ENCODE data around the gene CABCOCO1.

CABCOCO1 gene

DNA sequence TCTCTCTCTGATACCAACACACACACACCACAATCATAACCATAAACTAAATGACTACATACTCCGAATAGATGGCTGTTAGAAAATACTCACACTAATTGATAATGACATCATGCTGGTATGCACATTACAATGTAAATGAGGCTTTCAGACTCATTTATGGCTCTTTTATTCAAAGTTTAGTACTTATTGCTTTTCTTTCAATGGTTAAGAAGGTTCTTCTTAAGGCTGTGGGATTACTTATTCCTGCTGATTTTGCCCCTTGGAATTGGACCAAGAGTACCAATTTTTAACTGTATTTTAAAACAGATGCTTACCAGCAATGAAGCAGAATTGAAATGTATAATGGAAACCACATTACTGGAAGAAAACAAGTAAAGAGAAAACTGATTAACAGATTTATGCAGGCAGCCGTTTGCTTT lies 20.6 kb upstream of the CABCOCO1 start:
- Histone ChIP-seq H3K36me3 (ENCODE audit: insufficient read depth, insufficient read length, low read length) (no peaks in the 10 kb centered on the region), H3K4me1 (ENCODE audit: insufficient read depth, insufficient read length) (no peaks in the 10 kb centered on the region), H3K9me3 (ENCODE audit: insufficient read depth, low read length) (no peaks in the 10 kb centered on the region), H3K4me3 (ENCODE audit: insufficient read length, low read depth) (no peak overlapping the region), H3K27me3 (ENCODE audit: insufficient read depth, insufficient read length) (no peaks in the 10 kb centered on the region), H3K9ac (ENCODE audit: insufficient read length, low read depth) (no peak overlapping the region)
- DNase-seq (ENCODE audit: low read depth, low spot score): no peak
- TF ChIP-seq YY1 (IDR thresholded peaks at IDR 0.05; ENCODE audit: insufficient read depth, insufficient read length): no peak
- TF ChIP-seq ZNF274 (IDR thresholded peaks at IDR 0.05; ENCODE audit: low read depth, low read length): no peak
- TF ChIP-seq SUZ12 (IDR thresholded peaks at IDR 0.05; ENCODE audit: extremely low read depth, insufficient read depth, insufficient read length): no peak

DNA sequence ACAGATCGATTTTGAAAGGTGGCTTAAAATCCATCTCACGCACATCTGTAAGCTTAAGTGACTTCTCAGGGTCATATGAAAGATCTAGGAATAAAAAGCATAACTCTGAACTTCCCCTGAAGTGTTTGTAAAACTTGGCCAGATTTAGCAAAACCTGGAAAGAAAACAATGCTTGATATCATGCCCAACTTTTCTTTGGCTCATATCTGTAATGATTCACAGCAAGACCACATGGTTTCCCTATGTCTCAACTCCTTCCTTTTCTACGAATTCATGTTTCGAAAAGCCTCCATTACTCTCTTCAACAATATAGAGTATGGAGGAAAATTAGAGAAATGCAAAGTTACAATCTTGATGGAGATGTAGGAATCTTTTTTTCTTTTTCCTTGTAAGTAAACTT lies 20.1 kb upstream of the CABCOCO1 start:
- no peak for TF ChIP-seq ZNF274 (IDR thresholded peaks at IDR 0.05; ENCODE audit: low read depth, low read length)
- no peak for TF ChIP-seq YY1 (IDR thresholded peaks at IDR 0.05; ENCODE audit: insufficient read depth, insufficient read length)
- TF ChIP-seq SUZ12 (IDR thresholded peaks at IDR 0.05; ENCODE audit: extremely low read depth, insufficient read depth, insufficient read length): no peak
- H3K27me3 ChIP-seq (ENCODE audit: insufficient read depth, insufficient read length): no peaks in the 10 kb centered on the region
- no peaks in the 10 kb centered on the region for H3K36me3 ChIP-seq (ENCODE audit: insufficient read depth, insufficient read length, low read length)
- H3K9ac ChIP-seq (ENCODE audit: insufficient read length, low read depth): no peak overlapping the region
- no peaks in the 10 kb centered on the region for H3K9me3 ChIP-seq (ENCODE audit: insufficient read depth, low read length)
- no peak overlapping the region for H3K4me3 ChIP-seq (ENCODE audit: insufficient read length, low read depth)
- H3K4me1 ChIP-seq (ENCODE audit: insufficient read depth, insufficient read length): no peaks in the 10 kb centered on the region
- no peak for DNase-seq (ENCODE audit: low read depth, low spot score)

DNA sequence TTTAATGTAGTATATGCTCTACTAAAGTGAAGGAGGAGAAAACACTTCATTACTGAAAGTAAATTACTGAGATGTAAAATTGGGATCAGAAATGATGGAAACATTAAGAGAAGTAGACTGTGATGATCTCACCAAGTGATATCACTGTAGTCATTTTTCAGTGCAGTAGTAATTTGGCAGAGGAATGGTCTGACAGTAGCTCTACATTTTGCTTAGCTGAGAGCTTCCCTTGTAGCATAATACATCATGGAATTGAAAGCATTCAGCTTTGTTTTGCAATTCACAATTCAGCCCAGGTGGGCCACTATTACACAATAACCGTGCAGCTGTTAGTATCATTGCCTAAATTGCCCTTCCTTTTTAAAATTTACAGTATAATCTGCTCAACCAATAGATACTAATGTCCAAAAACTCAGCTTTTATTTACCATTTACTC lies 19.4 kb upstream of the CABCOCO1 start:
- H3K9ac ChIP-seq (ENCODE audit: insufficient read length, low read depth): no peak overlapping the region
- no peaks in the 10 kb centered on the region for H3K27me3 ChIP-seq (ENCODE audit: insufficient read depth, insufficient read length)
- no peak overlapping the region for H3K4me3 ChIP-seq (ENCODE audit: insufficient read length, low read depth)
- no peak for DNase-seq (ENCODE audit: low read depth, low spot score)
- H3K36me3 ChIP-seq (ENCODE audit: insufficient read depth, insufficient read length, low read length): no peaks in the 10 kb centered on the region
- H3K4me1 ChIP-seq (ENCODE audit: insufficient read depth, insufficient read length): no peaks in the 10 kb centered on the region
- no peak for TF ChIP-seq ZNF274 (IDR thresholded peaks at IDR 0.05; ENCODE audit: low read depth, low read length)
- no peak for TF ChIP-seq YY1 (IDR thresholded peaks at IDR 0.05; ENCODE audit: insufficient read depth, insufficient read length)
- no peak for TF ChIP-seq SUZ12 (IDR thresholded peaks at IDR 0.05; ENCODE audit: extremely low read depth, insufficient read depth, insufficient read length)
- H3K9me3 ChIP-seq (ENCODE audit: insufficient read depth, low read length): no peaks in the 10 kb centered on the region

DNA sequence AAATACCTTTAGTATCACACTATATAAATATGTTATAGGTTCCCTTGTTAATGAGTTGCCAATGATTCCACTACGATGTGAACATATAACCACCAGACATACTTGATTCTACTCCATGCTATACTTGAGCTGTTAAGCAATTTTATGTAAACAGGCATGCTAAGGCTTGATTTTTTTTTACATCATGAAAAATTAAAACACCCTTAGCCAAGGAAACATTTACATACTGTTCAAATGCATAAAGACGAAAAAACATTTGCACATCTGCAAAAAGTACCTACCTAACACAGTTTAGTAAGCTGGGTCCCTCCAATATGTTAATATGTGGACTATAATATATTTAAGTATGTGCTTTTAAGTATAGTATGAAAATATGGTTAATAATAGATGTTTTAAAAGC lies 9.0 kb upstream of the CABCOCO1 start:
- Histone ChIP-seq H3K27me3 (ENCODE audit: insufficient read depth, insufficient read length) (no peaks in the 10 kb centered on the region), H3K4me3 (ENCODE audit: insufficient read length, low read depth) (no peak overlapping the region), H3K4me1 (ENCODE audit: insufficient read depth, insufficient read length) (no peaks in the 10 kb centered on the region), H3K9me3 (ENCODE audit: insufficient read depth, low read length) (no peaks in the 10 kb centered on the region), H3K9ac (ENCODE audit: insufficient read length, low read depth) (no peak overlapping the region), H3K36me3 (ENCODE audit: insufficient read depth, insufficient read length, low read length) (no peaks in the 10 kb centered on the region)
- DNase-seq (ENCODE audit: low read depth, low spot score): no peak
- TF ChIP-seq SUZ12 (IDR thresholded peaks at IDR 0.05; ENCODE audit: extremely low read depth, insufficient read depth, insufficient read length) (no peak), YY1 (IDR thresholded peaks at IDR 0.05; ENCODE audit: insufficient read depth, insufficient read length) (no peak), ZNF274 (IDR thresholded peaks at IDR 0.05; ENCODE audit: low read depth, low read length) (no peak)

DNA sequence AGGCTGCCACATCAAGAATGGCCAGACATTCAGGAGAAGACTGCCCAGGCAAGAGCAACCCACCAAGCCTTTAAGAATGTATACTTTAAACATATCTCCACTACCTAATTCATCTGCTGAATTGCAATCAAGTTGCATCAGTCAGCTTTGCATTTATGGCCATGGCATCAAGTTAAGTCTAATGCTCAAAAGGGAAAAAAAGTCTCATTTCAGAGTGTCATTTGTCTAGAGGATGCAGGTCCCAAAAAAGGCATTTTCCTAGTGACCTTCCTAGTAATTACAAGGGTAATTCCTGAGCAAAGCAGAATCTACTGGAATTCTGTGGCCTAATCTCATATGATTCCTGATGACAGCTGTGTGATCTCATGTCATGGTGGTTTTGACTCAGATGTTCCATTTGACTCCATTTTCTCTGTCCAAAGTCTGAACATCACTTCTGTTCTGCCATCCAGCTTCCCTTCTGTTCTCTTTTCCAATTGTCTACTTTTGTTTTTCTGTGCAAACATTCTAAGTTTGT lies 7.3 kb upstream of the CABCOCO1 start:
- H3K36me3 ChIP-seq (ENCODE audit: insufficient read depth, insufficient read length, low read length): no peaks in the 10 kb centered on the region
- no peak for DNase-seq (ENCODE audit: low read depth, low spot score)
- H3K4me3 ChIP-seq (ENCODE audit: insufficient read length, low read depth): no peak overlapping the region
- TF ChIP-seq ZNF274 (IDR thresholded peaks at IDR 0.05; ENCODE audit: low read depth, low read length): no peak
- no peak for TF ChIP-seq YY1 (IDR thresholded peaks at IDR 0.05; ENCODE audit: insufficient read depth, insufficient read length)
- no peak for TF ChIP-seq SUZ12 (IDR thresholded peaks at IDR 0.05; ENCODE audit: extremely low read depth, insufficient read depth, insufficient read length)
- no peak overlapping the region for H3K9ac ChIP-seq (ENCODE audit: insufficient read length, low read depth)
- no peaks in the 10 kb centered on the region for H3K27me3 ChIP-seq (ENCODE audit: insufficient read depth, insufficient read length)
- no peaks in the 10 kb centered on the region for H3K9me3 ChIP-seq (ENCODE audit: insufficient read depth, low read length)
- no peaks in the 10 kb centered on the region for H3K4me1 ChIP-seq (ENCODE audit: insufficient read depth, insufficient read length)

DNA sequence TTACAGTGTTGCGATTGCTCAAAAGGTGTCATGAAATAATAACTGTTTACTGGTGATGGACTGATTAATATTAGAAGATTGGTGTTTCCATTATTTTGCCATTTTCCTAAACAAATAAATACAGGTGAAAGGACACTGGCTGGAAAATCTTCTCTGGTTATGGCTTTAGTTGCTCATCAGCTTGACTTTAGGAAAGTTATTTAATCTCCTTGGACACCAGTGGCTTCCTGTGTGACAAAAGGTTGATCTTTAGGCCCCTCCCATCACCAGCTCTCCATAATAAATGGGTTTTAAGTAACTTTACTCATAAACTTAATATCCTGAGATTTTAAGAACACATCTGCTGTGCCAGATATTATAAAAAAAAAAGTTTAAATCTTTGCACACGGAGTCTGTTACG lies 737 bp downstream of the CABCOCO1 start:
- no peak for DNase-seq (ENCODE audit: low read depth, low spot score)
- Histone ChIP-seq H3K9ac (ENCODE audit: insufficient read length, low read depth) (no peak overlapping the region), H3K27me3 (ENCODE audit: insufficient read depth, insufficient read length) (no peaks in the 10 kb centered on the region), H3K4me1 (ENCODE audit: insufficient read depth, insufficient read length) (no peaks in the 10 kb centered on the region), H3K9me3 (ENCODE audit: insufficient read depth, low read length) (no peaks in the 10 kb centered on the region), H3K36me3 (ENCODE audit: insufficient read depth, insufficient read length, low read length) (no peaks in the 10 kb centered on the region), H3K4me3 (ENCODE audit: insufficient read length, low read depth) (no peak overlapping the region)
- no peak for TF ChIP-seq ZNF274 (IDR thresholded peaks at IDR 0.05; ENCODE audit: low read depth, low read length)
- TF ChIP-seq SUZ12 (IDR thresholded peaks at IDR 0.05; ENCODE audit: extremely low read depth, insufficient read depth, insufficient read length): no peak
- no peak for TF ChIP-seq YY1 (IDR thresholded peaks at IDR 0.05; ENCODE audit: insufficient read depth, insufficient read length)

DNA sequence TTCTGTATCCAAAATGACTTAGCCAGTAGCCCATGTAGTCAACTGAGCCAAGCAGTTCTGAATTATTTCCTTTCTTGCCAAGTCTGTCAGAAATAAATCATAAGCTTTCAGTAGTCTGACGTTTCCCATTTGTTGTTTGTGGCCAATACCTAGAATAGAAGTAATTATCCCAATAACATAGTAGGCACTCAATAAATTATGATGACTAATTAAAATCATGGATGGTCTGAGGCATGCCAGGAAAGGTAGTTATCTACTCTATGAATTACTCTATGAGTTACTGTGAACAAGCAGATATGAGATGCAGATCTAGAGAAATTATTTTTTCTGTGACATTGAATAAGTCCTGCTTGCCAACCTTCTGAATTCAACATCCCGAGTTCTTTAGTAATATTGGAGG lies 2.3 kb downstream of the CABCOCO1 start:
- Histone ChIP-seq H3K9ac (ENCODE audit: insufficient read length, low read depth) (no peak overlapping the region), H3K4me1 (ENCODE audit: insufficient read depth, insufficient read length) (no peaks in the 10 kb centered on the region), H3K27me3 (ENCODE audit: insufficient read depth, insufficient read length) (no peaks in the 10 kb centered on the region), H3K9me3 (ENCODE audit: insufficient read depth, low read length) (no peaks in the 10 kb centered on the region), H3K4me3 (ENCODE audit: insufficient read length, low read depth) (no peak overlapping the region), H3K36me3 (ENCODE audit: insufficient read depth, insufficient read length, low read length) (no peaks in the 10 kb centered on the region)
- DNase-seq (ENCODE audit: low read depth, low spot score): no peak
- TF ChIP-seq SUZ12 (IDR thresholded peaks at IDR 0.05; ENCODE audit: extremely low read depth, insufficient read depth, insufficient read length): no peak
- TF ChIP-seq YY1 (IDR thresholded peaks at IDR 0.05; ENCODE audit: insufficient read depth, insufficient read length): no peak
- TF ChIP-seq ZNF274 (IDR thresholded peaks at IDR 0.05; ENCODE audit: low read depth, low read length): no peak

All from NT2/D1 (cell line).